Choroid plexus epithelial cell (primary cell): Measurements from ENCODE around the gene GRIA1.

Experiments
- DNase-seq: peaks from one replicate; pipeline ENCODE4 v3.0.0-alpha.2; 2010; ENCODE audit warnings: low read depth
- H3K4me3 ChIP-seq: 2 replicates; pipeline ENCODE4 v1.5.1; 2011; ENCODE audit warnings: low read depth, mild to moderate bottlenecking, control low read depth, low read length, moderate library complexity
- CTCF ChIP-seq: conservative IDR thresholded peaks from 2 replicates; pipeline ENCODE4 v1.5.1; 2011; ENCODE audit warnings: low read depth, mild to moderate bottlenecking, control low read depth, inconsistent platforms, low read length, moderate library complexity

Gene GRIA1

GRCh38 chr5:153809166-153809565, 318.7 kb downstream of the GRIA1 start:
- no peak for TF ChIP-seq CTCF
- H3K4me3 ChIP-seq: no peak overlapping the region
- DNase-seq: no peak

GRCh38 chr5:153813901-153814300, 323.4 kb downstream of the GRIA1 start:
- TF ChIP-seq CTCF: no peak
- H3K4me3 ChIP-seq: no peak overlapping the region

GRCh38 chr5:153816870-153817269, 326.4 kb downstream of the GRIA1 start:
- no peak for TF ChIP-seq CTCF
- H3K4me3 ChIP-seq: no peak overlapping the region
- no peak for DNase-seq

More at GRCh38 chr5:153813901-153814300, 323.4 kb downstream of the GRIA1 start:
- DNase-seq: no peak

- TF ChIP-seq CTCF: no peak
- no peak overlapping the region for H3K4me3 ChIP-seq
- no peak for DNase-seq
Observed at GRCh38 chr5:153818626-153819025, 328.2 kb downstream of the GRIA1 start.

- TF ChIP-seq CTCF: no peak
- DNase-seq: no peak
- no peak overlapping the region for H3K4me3 ChIP-seq
Observed at GRCh38 chr5:153823036-153823435, 332.6 kb downstream of the GRIA1 start.

GRCh38 chr5:153824909-153825308, 334.4 kb downstream of the GRIA1 start:
- no peak for TF ChIP-seq CTCF
- H3K4me3 ChIP-seq: no peak overlapping the region
- no peak for DNase-seq

- no peak for DNase-seq
- no peak overlapping the region for H3K4me3 ChIP-seq
- peak; percentile 9 for TF ChIP-seq CTCF
Observed at GRCh38 chr5:153827397-153827796, 336.9 kb downstream of the GRIA1 start.
